KMS-11 (cell line): ENCODE data around the gene IGFL3.
A peak's percentile ranks its signal among the peaks of the same experiment; 100 is the strongest.

Experiments
- H2AFZ ChIP-seq: fragments of 200-600 bp; sonication (generic); 2 replicates; pipeline ENCODE4 v1.6.1; 2016; ENCODE audit warnings: antibody characterized with exemption, mixed run types, low read depth
- H3K27ac ChIP-seq: fragments of 200-600 bp; sonication (generic); 2 replicates; pipeline ENCODE4 v1.6.1; 2016; ENCODE audit warnings: mild to moderate bottlenecking, mixed run types
- H3K27me3 ChIP-seq: fragments of 200-600 bp; sonication (generic); 2 replicates; pipeline ENCODE4 v1.6.1; 2017; ENCODE audit warnings: mild to moderate bottlenecking, low read depth, mixed run types, moderate library complexity; ENCODE audit not compliant: insufficient read depth
- H3K36me3 ChIP-seq: fragments of 200-600 bp; sonication (generic); 2 replicates; pipeline ENCODE4 v1.6.1; 2017; ENCODE audit warnings: mild to moderate bottlenecking, mixed run types; ENCODE audit not compliant: insufficient read depth
- H3K4me1 ChIP-seq: fragments of 200-600 bp; sonication (generic); 2 replicates; pipeline ENCODE4 v1.6.1; 2016; ENCODE audit warnings: mild to moderate bottlenecking, low read depth, mixed run types; ENCODE audit not compliant: poor library complexity, severe bottlenecking
- H3K4me2 ChIP-seq: fragments of 200-600 bp; sonication (generic); 2 replicates; pipeline ENCODE4 v1.7.0; 2016; ENCODE audit warnings: mild to moderate bottlenecking, mixed run types
- H3K4me3 ChIP-seq: fragments of 200-600 bp; sonication (generic); IDR thresholded peaks from 2 replicates; pipeline ENCODE4 v1.6.1; 2017; ENCODE audit warnings: low read depth, low read length, mixed read lengths; ENCODE audit not compliant: insufficient read depth
- H3K79me2 ChIP-seq: fragments of 200-600 bp; sonication (generic); 2 replicates; pipeline ENCODE4 v1.6.1; 2016; ENCODE audit warnings: low read depth, mixed run types; ENCODE audit not compliant: insufficient read depth
- H3K9ac ChIP-seq: fragments of 200-600 bp; sonication (generic); 2 replicates; pipeline ENCODE4 v1.6.1; 2016; ENCODE audit warnings: mild to moderate bottlenecking, mixed run types
- H4K20me1 ChIP-seq: fragments of 200-600 bp; sonication (generic); 2 replicates; pipeline ENCODE4 v1.6.1; 2016; ENCODE audit warnings: mild to moderate bottlenecking, mixed run types; ENCODE audit not compliant: insufficient read depth
- TF ChIP-seq, protein P1 (sequence below): fragments of 200-600 bp; sonication (generic); conservative IDR thresholded peaks from 2 replicates; pipeline ENCODE4 v1.6.1; 2017; ENCODE audit warnings: low read depth, mild to moderate bottlenecking, antibody characterized with exemption, low read length, moderate library complexity, mixed read lengths

IGFL3 gene

GRCh38 chr19:46118136-46118535 lies 6.4 kb downstream of the IGFL3 start:
- TF ChIP-seq, protein P1, sequence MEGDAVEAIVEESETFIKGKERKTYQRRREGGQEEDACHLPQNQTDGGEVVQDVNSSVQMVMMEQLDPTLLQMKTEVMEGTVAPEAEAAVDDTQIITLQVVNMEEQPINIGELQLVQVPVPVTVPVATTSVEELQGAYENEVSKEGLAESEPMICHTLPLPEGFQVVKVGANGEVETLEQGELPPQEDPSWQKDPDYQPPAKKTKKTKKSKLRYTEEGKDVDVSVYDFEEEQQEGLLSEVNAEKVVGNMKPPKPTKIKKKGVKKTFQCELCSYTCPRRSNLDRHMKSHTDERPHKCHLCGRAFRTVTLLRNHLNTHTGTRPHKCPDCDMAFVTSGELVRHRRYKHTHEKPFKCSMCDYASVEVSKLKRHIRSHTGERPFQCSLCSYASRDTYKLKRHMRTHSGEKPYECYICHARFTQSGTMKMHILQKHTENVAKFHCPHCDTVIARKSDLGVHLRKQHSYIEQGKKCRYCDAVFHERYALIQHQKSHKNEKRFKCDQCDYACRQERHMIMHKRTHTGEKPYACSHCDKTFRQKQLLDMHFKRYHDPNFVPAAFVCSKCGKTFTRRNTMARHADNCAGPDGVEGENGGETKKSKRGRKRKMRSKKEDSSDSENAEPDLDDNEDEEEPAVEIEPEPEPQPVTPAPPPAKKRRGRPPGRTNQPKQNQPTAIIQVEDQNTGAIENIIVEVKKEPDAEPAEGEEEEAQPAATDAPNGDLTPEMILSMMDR: no peak
- Histone ChIP-seq H3K4me1 (peaks cover 22% of the 10 kb centered on the region), H4K20me1 (no peaks in the 10 kb centered on the region), H3K9ac (no peak overlapping the region), H3K27me3 (no peaks in the 10 kb centered on the region; the same call in 1 of the 2 replicates), H3K4me3 (no peak overlapping the region), H3K79me2 (no peaks in the 10 kb centered on the region), H3K36me3 (no peaks in the 10 kb centered on the region), H2AFZ (no peak overlapping the region), H3K27ac (no peak overlapping the region), H3K4me2 (no peak overlapping the region)

DNA sequence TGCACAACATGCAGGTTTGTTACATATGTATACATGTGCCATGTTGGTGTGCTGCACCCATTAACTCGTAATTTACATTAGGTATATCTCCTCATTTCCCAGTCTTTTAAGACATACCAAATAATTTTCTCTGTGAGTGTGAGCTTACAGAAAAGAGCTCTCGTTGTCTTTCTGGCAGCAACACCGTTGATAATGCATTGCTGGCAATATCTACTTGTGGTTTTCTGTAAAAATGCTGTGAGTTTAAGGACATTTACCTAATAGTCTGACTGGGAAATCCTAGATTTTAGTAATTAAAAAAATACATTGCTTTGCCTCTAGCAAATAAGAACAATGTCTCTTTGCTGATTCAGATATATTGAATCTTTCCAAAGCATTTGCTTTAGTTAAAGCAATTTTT lies 8.4 kb downstream of the IGFL3 start:
- Histone ChIP-seq H3K27ac (no peak overlapping the region), H3K36me3 (no peaks in the 10 kb centered on the region), H3K4me2 (peak overlapping the region; percentile 77), H3K9ac (no peak overlapping the region), H2AFZ (no peak overlapping the region), H3K79me2 (no peaks in the 10 kb centered on the region), H3K4me3 (no peak overlapping the region), H4K20me1 (no peaks in the 10 kb centered on the region), H3K4me1 (peaks cover 22% of the 10 kb centered on the region), H3K27me3 (no peaks in the 10 kb centered on the region; the same call in 1 of the 2 replicates)
- TF ChIP-seq, protein P1: no peak

- no peaks in the 10 kb centered on the region for H3K79me2 ChIP-seq
- peaks cover 22% of the 10 kb centered on the region for H3K4me1 ChIP-seq
- H3K9ac ChIP-seq: no peak overlapping the region
- no peak overlapping the region for H3K4me3 ChIP-seq
- H3K4me2 ChIP-seq: peak overlapping the region; percentile 77
- H3K27ac ChIP-seq: no peak overlapping the region; the same call in 1 of the 2 replicates
- no peak overlapping the region for H2AFZ ChIP-seq
- H3K27me3 ChIP-seq: no peaks in the 10 kb centered on the region; the same call in 1 of the 2 replicates
- TF ChIP-seq, protein P1: no peak
- no peaks in the 10 kb centered on the region for H3K36me3 ChIP-seq
- H4K20me1 ChIP-seq: no peaks in the 10 kb centered on the region
Measured at GRCh38 chr19:46115396-46116106, 8.9 kb downstream of the IGFL3 start.

- Histone ChIP-seq H3K4me3 (no peak overlapping the region), H4K20me1 (no peaks in the 10 kb centered on the region), H3K27me3 (no peaks in the 10 kb centered on the region; the same call in 1 of the 2 replicates), H3K27ac (no peak overlapping the region), H3K79me2 (no peaks in the 10 kb centered on the region), H3K4me1 (peaks cover 22% of the 10 kb centered on the region), H3K36me3 (no peaks in the 10 kb centered on the region), H2AFZ (no peak overlapping the region), H3K4me2 (no peak overlapping the region), H3K9ac (no peak overlapping the region)
- TF ChIP-seq, protein P1: no peak
Measured at GRCh38 chr19:46113726-46114125, 10.8 kb downstream of the IGFL3 start.
